GM12878 (cell line): ENCODE data around the gene EP400. TPM values are rescaled to one million over a fixed set of nuclear protein-coding genes. Genes with fewer than 3 reads are reported as not detected.
A peak's percentile ranks its signal among the peaks of the same experiment; 100 is the strongest.

ENCODE experiments used
- ATAC-seq: fragments of 200-7000 bp; cut with Tn5 transposase; 3 replicates; pipeline ENCODE4 v1.9.1; 2020; ENCODE audit warnings: mild to moderate bottlenecking, moderate library complexity
- BruUV-seq: library from RNA; stranded (reverse); fragments of 400-500 nt; replicated peaks from 2 replicates; lab custom pipeline; 2021; lab: Mats Ljungman, UMichigan
- CTCF ChIA-PET: fragments of 300-600 bp; sonication (Branson Sonifier 250); formaldehyde crosslinking; extraction: SDS; loops from one replicate; lab custom pipeline; 2021; ENCODE audit warnings: inconsistent platforms; lab: Yijun Ruan, JAX
- POLR2A ChIA-PET: fragments of 350-600 bp; formaldehyde crosslinking; extraction: SDS; loops from one replicate; lab custom pipeline; 2021; ENCODE audit warnings: inconsistent platforms; lab: Charles Lee
- RAD21 ChIA-PET: fragments of 300-600 bp; sonication (Branson Sonifier 250); formaldehyde crosslinking; loops from one replicate; lab custom pipeline; 2023; ENCODE audit warnings: antibody characterized with exemption; ENCODE audit not compliant: unreplicated experiment; lab: Charles Lee
- SMC1A ChIA-PET: fragments of 300-600 bp; sonication (Branson Sonifier 250); formaldehyde crosslinking; loops from one replicate; lab custom pipeline; 2023; ENCODE audit not compliant: unreplicated experiment, uncharacterized antibody; lab: Charles Lee
- DNase-seq: peaks from one replicate; pipeline ENCODE4 v3.0.0-alpha.2; 2011; ENCODE audit warnings: low read depth, low spot score
- FAIRE-seq: peaks from 3 replicates; lab custom pipeline; 2011; peaks lifted over from hg19 to GRCh38; lab: Jason Lieb, UNC
- H2AFZ ChIP-seq: 2 replicates; pipeline ENCODE4 v1.6.0; 2011; ENCODE audit warnings: low read depth, low read length, control low read depth; ENCODE audit not compliant: control insufficient read depth
- H3K27ac ChIP-seq: 2 replicates; pipeline ENCODE4 v1.5.1; 2011; ENCODE audit warnings: control low read depth; ENCODE audit not compliant: control insufficient read depth, insufficient read depth
- H3K27me3 ChIP-seq, 2 experiments: replicated peaks in 1 of 2; 2 replicates each; pipeline versions ENCODE4 v1.6.0 to v1.6.1; 2011; ENCODE audit warnings: low read length in 1 of 2; ENCODE audit not compliant: control insufficient read depth in 2 of 2, insufficient read depth in 2 of 2
- H3K36me3 ChIP-seq, 2 experiments: 2 replicates each; pipeline ENCODE4 v1.5.1; 2011; ENCODE audit warnings: low read length in 1 of 2; ENCODE audit not compliant: control insufficient read depth in 2 of 2, insufficient read depth in 2 of 2
- H3K4me1 ChIP-seq: 2 replicates; pipeline ENCODE4 v1.6.1; 2011; ENCODE audit warnings: mild to moderate bottlenecking, low read length, moderate library complexity, mixed read lengths; ENCODE audit not compliant: control insufficient read depth, insufficient read depth
- H3K4me2 ChIP-seq: 2 replicates; pipeline ENCODE4 v1.6.0; 2011; ENCODE audit warnings: control low read depth; ENCODE audit not compliant: control insufficient read depth, insufficient read depth
- H3K4me3 ChIP-seq: fragments of 200-600 bp; sonication (generic); 2 replicates; pipeline ENCODE4 v1.5.1; 2016
- H3K79me2 ChIP-seq: 2 replicates; pipeline ENCODE4 v1.6.0; 2011; ENCODE audit warnings: low read length; ENCODE audit not compliant: control insufficient read depth, insufficient read depth
- H3K9ac ChIP-seq: 2 replicates; pipeline ENCODE4 v1.8.0; 2011; ENCODE audit warnings: low read length, control low read depth, mixed read lengths; ENCODE audit not compliant: control insufficient read depth, insufficient read depth
- H3K9me3 ChIP-seq: replicated peaks from 3 replicates; pipeline ENCODE4 v1.5.1; 2011; ENCODE audit warnings: mild to moderate bottlenecking, low read length; ENCODE audit not compliant: control insufficient read depth, insufficient read depth
- H4K20me1 ChIP-seq: 2 replicates; pipeline ENCODE4 v1.6.0; 2011; ENCODE audit not compliant: control insufficient read depth, insufficient read depth
- BRCA1 ChIP-seq: IDR thresholded peaks from 2 replicates; pipeline ENCODE4 v1.6.1; 2011; ENCODE audit warnings: low read depth, low read length, improper control_type of control experiment
- NFYA ChIP-seq: IDR thresholded peaks from 2 replicates; pipeline ENCODE4 v1.6.1; 2011; ENCODE audit warnings: low read depth, mild to moderate bottlenecking, low read length, improper control_type of control experiment, borderline replicate concordance
- PAX5 ChIP-seq: IDR thresholded peaks from 2 replicates; pipeline ENCODE4 v1.6.1; 2011; ENCODE audit warnings: low read depth, low read length, borderline replicate concordance
- REST ChIP-seq: IDR thresholded peaks from 2 replicates; pipeline ENCODE4 v1.6.1; 2012; ENCODE audit warnings: mild to moderate bottlenecking, low read depth, low read length
- SIN3A ChIP-seq: IDR thresholded peaks from 2 replicates; pipeline ENCODE4 v1.6.1; 2012; ENCODE audit warnings: low read depth, low read length, improper control_type of control experiment
- TBL1XR1 ChIP-seq: IDR thresholded peaks from 2 replicates; pipeline ENCODE4 v1.6.1; 2012; ENCODE audit warnings: low read depth, low read length, improper control_type of control experiment
- WGBS: methylation state at CpG from one replicate; pipeline ENCODE4 v1.1.6; 2016; ENCODE audit warnings: low lambda C conversion rate; ENCODE audit not compliant: insufficient replicate concordance, insufficient coverage; ENCODE audit errors: missing lambda C conversion rate; 5-methylcytosine and 5-hydroxymethylcytosine counted together
- in situ Hi-C: fragments of 300-500 bp; cut with MboI; formaldehyde crosslinking; loops from 9 replicates; pipeline ENCODE4 v1.14.3; 2018; ENCODE audit warnings: mixed read lengths
- intact Hi-C: fragments of 100-400 bp; cut with micrococcal nuclease; formaldehyde crosslinking; loops from one replicate; pipeline ENCODE4 v1.14.2; 2022; ENCODE audit not compliant: unreplicated experiment
- polyA plus RNA-seq, 11 experiments: library from polyadenylated mRNA; depleted of rRNA in 4 of 11; unstranded in 6 of 11; stranded (reverse) in 5 of 11; fragments of >200 nt; fragmentation: Nextera tagmentation in 4 of 11; fragmentation: Illumina TruSeq in 1 of 11; extraction: Ambion mirVana in 4 of 11; extraction: Trizol in 1 of 11; gene quantifications; 1 replicate in 1 of 11; 2 replicates in 10 of 11; pipeline versions ENCODE4 v1.2.1 to v1.2.3, GENCODE V29; 2011 to 2016; ENCODE audit warnings: inconsistent platforms in 2 of 11, missing spikeins in 2 of 11, low read depth in 1 of 11
- total RNA-seq, 4 experiments: library from RNA; depleted of rRNA in 3 of 4; stranded (reverse); fragments of >200 nt in 3 of 4; fragmentation: Illumina TruSeq in 1 of 4; extraction: Trizol in 1 of 4; gene quantifications; 2 replicates each; pipeline versions ENCODE4 v1.2.1 to v1.2.3, GENCODE V29; 2013 to 2021

The EP400 gene
- total and polyA plus RNA-seq, 10 of the 15 experiments (the other 5 are each of a cell fraction or from before 2014, with no cell fraction given): 3.8 to 44.2 (median 8.4) TPM

GRCh38 chr12:131962069-131962468 lies 12.3 kb downstream of the EP400 start:
- Histone ChIP-seq H3K27me3 (no peaks in the 10 kb centered on the region), H2AFZ (no peak overlapping the region), H3K27ac (no peak overlapping the region), H4K20me1 (no peaks in the 10 kb centered on the region; the same call in 1 of the 2 replicates), H3K9me3 (no peaks in the 10 kb centered on the region), H3K36me3 (peaks cover 0 to 5% of the 10 kb centered on the region in 2 experiments; a peak in 3 of 4 replicates), H3K4me2 (no peak overlapping the region), H3K4me1 (no peaks in the 10 kb centered on the region), H3K9ac (no peak overlapping the region), H3K79me2 (peaks cover 34% of the 10 kb centered on the region), H3K4me3 (no peak overlapping the region)
- WGBS: 88% methylated on average over 8 of the region's 8 CpGs
- no peak for DNase-seq
- no TSS peak for BruUV-seq
- intact Hi-C loops: no loop called here
- ChIA-PET POLR2A (no interaction called here), CTCF (interaction anchor here (1.3 kb wide), 1 partner anchor 8 kb away, joined by 4 read pairs; no protein-coding TSS in a partner anchor), RAD21 (no interaction called here), SMC1A (interaction anchor here (1.8 kb wide), 1 partner anchor 8 kb away, joined by 7 read pairs; no protein-coding TSS in a partner anchor)
- TF ChIP-seq NFYA (no peak), BRCA1 (no peak), REST (no peak), PAX5 (peak; percentile 85), SIN3A (no peak), TBL1XR1 (no peak)
- ATAC-seq: peak; percentile 42; the same call in 2 of the 3 replicates
- no peak for FAIRE-seq
- in situ Hi-C loops: no loop called here
